Common myeloid progenitor, CD34-positive (primary cell): ENCODE data around the gene PTPRN.
A peak's percentile ranks its signal among the peaks of the same experiment; 100 is the strongest.

Experiments used
- CTCF ChIA-PET: fragments of 350-600 bp; sonication (Branson Sonifier 250); formaldehyde crosslinking; loops from one replicate; lab custom pipeline; 2021; ENCODE audit warnings: antibody characterized with exemption; lab: Charles Lee
- POLR2A ChIA-PET: fragments of 350-600 bp; sonication (Branson Sonifier 250); formaldehyde crosslinking; loops from one replicate; lab custom pipeline; 2021; ENCODE audit warnings: antibody characterized with exemption; lab: Charles Lee
- DNase-seq, 3 donors: peaks; one replicate each; pipeline versions ENCODE4 v3.0.0 to v3.0.0-alpha.2; 2013
- H3K27ac ChIP-seq, 2 experiments: 1 replicate in 1 of 2; 2 replicates in 1 of 2; pipeline ENCODE4 v1.7.0; 2013; ENCODE audit warnings: inconsistent platforms in 2 of 2, low read length in 2 of 2, mild to moderate bottlenecking in 2 of 2, low read depth in 1 of 2, moderate library complexity in 1 of 2; ENCODE audit not compliant: severe bottlenecking in 2 of 2, insufficient read depth in 1 of 2, poor library complexity in 1 of 2
- H3K27me3 ChIP-seq, 5 experiments: replicated peaks in 2 of 5; 1 replicate in 3 of 5; 2 replicates in 2 of 5; pipeline versions ENCODE4 v1.6.1 to v1.7.0; 2013; ENCODE audit warnings: low read length in 4 of 5, mild to moderate bottlenecking in 2 of 5, moderate library complexity in 2 of 5, inconsistent platforms in 1 of 5; ENCODE audit not compliant: insufficient read depth in 5 of 5, control insufficient read depth in 4 of 5
- H3K36me3 ChIP-seq, 4 experiments: 1 replicate in 2 of 4; 2 replicates in 2 of 4; pipeline versions ENCODE4 v1.6.1 to v1.7.0; 2013; ENCODE audit warnings: low read length in 3 of 4, control low read depth in 1 of 4, mild to moderate bottlenecking in 1 of 4; ENCODE audit not compliant: control insufficient read depth in 4 of 4, insufficient read depth in 4 of 4
- H3K4me1 ChIP-seq, 4 experiments: 1 replicate in 3 of 4; 2 replicates in 1 of 4; pipeline versions ENCODE4 v1.6.1 to v1.7.1; 2013; ENCODE audit warnings: low read length in 3 of 4, mild to moderate bottlenecking in 3 of 4, control low read depth in 1 of 4, inconsistent platforms in 1 of 4, moderate library complexity in 1 of 4; ENCODE audit not compliant: control insufficient read depth in 4 of 4, insufficient read depth in 4 of 4; ENCODE audit errors: control extremely low read depth in 1 of 4
- H3K4me3 ChIP-seq, 7 experiments: 1 replicate in 4 of 7; 2 replicates in 3 of 7; pipeline versions ENCODE4 v1.5.1 to v1.7.0; 2013; ENCODE audit warnings: mild to moderate bottlenecking in 7 of 7, low read length in 6 of 7, moderate library complexity in 6 of 7, inconsistent platforms in 2 of 7, low read depth in 2 of 7, control low read depth in 1 of 7; ENCODE audit not compliant: insufficient read depth in 4 of 7, control insufficient read depth in 1 of 7; ENCODE audit errors: extremely low read depth in 1 of 7
- H3K9me3 ChIP-seq, 5 experiments: 1 replicate in 4 of 5; 2 replicates in 1 of 5; pipeline versions ENCODE4 v1.6.1 to v1.7.1; 2013; ENCODE audit warnings: low read length in 4 of 5, mild to moderate bottlenecking in 2 of 5, inconsistent platforms in 1 of 5, low read depth in 1 of 5, moderate library complexity in 1 of 5; ENCODE audit not compliant: control insufficient read depth in 4 of 5, insufficient read depth in 2 of 5; ENCODE audit errors: control extremely low read depth in 1 of 5
- WGBS: methylation state at CpG from one replicate; pipeline ENCODE4 v1.1.5; 2013; ENCODE audit not compliant: insufficient coverage; 5-methylcytosine and 5-hydroxymethylcytosine counted together

PTPRN gene

DNA sequence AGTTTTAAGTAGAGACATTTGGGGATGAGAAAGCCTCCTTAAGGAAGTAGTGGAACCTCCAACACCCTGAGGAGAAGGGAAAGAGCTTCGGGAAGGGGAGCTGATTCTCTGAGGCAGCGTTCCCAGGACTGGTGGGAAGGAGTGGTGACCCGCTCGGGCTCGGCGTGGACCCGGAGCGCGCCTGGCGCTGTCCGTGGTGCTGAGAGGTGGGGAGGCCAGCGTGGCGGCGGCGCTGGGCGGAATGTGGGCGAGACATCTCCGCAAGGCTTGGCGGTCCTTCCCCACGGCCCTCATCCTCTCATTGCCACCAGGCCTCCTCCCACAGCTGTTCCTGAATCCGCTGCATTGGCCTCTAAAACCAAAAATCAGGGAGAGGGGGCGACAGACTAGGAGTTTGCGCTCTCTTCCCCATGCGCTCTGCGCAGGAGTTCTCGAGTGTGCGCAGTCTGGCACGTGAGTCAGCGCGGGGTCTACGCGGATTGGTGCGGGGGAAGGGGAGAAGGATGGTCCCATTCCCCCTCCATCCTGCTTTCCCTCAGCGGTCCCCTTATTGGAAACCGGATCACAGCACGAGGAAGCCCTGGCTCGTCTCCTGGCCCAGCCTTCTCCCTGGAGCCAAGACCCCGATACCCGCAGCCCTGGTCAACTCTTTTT lies 22.5 kb upstream of the PTPRN start:
- Histone ChIP-seq H3K4me1 (no peaks in the 10 kb centered on the region), H3K4me3 (no peak overlapping the region), H3K27me3 (peaks cover 12 to 81% (median 29%) of the 10 kb centered on the region in 5 experiments), H3K9me3 (peaks cover 1 to 13% (median 4%) of the 10 kb centered on the region in 5 experiments), H3K27ac (no peak overlapping the region), H3K36me3 (no peaks in the 10 kb centered on the region)
- CTCF ChIA-PET = no interaction called here
- WGBS = 15% methylated on average over 35 of the region's 39 CpGs
- POLR2A ChIA-PET = no interaction called here
- DNase-seq = peak in 2 of 3 donors; percentile 33 to 39

- H3K27me3 ChIP-seq = peaks cover 8 to 71% (median 32%) of the 10 kb centered on the region in 5 experiments
- no peak overlapping the region for H3K27ac ChIP-seq
- POLR2A ChIA-PET = no interaction called here
- CTCF ChIA-PET = interaction anchor here (1.4 kb wide), 1 partner anchor 25 kb away, joined by 3 read pairs; no protein-coding TSS in a partner anchor
- WGBS = 88% methylated on average over 1 of the region's 2 CpGs
- H3K4me1 ChIP-seq = peaks cover 0 to 4% (median 0%) of the 10 kb centered on the region in 4 experiments
- DNase-seq = no peak
- H3K36me3 ChIP-seq = no peaks in the 10 kb centered on the region
- H3K4me3 ChIP-seq = no peak overlapping the region
- H3K9me3 ChIP-seq = peaks cover 0 to 4% (median 0%) of the 10 kb centered on the region in 5 experiments
Observed at GRCh38 chr2:219327719-219328118, 18.5 kb upstream of the PTPRN start.

DNA sequence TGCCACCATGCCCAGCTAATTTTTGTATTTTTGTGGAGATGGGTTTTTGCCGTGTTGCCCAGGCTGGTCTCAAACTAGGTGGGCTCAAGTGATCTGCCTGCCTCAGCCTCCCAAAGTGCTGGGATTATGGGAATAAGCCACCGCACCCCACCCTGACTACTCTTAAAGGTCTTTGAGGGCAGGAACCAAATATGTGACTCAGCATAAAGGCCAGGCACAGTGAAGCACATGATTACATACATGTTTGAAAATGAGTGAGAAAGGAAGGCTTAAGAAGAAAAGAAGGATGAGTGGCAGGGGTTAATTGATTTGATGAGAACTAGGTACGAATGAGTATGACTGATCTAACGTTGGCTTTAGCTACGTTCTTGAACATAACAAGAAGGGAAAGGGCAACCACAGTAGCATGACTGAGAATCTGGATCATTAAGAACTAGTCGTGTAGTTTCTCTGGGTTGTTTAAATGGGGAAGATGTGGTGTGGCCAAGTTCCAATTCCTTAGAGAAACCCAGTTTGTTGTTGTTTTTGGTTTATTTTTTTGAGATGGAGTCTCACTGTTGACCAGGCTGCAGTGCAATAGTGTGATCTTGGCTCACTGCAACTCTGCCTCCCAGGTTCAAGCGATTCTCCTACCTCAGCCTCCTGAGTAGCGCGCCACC lies 16.6 kb upstream of the PTPRN start:
- no peak overlapping the region for H3K27ac ChIP-seq
- DNase-seq = peak; percentile 21 to 66 (median 64)
- 0% methylated on average over 4 of the region's 9 CpGs for WGBS
- peaks cover 8 to 61% (median 28%) of the 10 kb centered on the region in 5 experiments for H3K27me3 ChIP-seq
- H3K36me3 ChIP-seq = no peaks in the 10 kb centered on the region
- no peak overlapping the region for H3K4me3 ChIP-seq
- ChIA-PET POLR2A (no interaction called here), CTCF (interaction anchor here (1.5 kb wide), 1 partner anchor 9 kb away, joined by 6 read pairs; no protein-coding TSS in a partner anchor)
- no peaks in the 10 kb centered on the region for H3K9me3 ChIP-seq
- H3K4me1 ChIP-seq = peaks cover 0 to 7% (median 2%) of the 10 kb centered on the region in 4 experiments

GRCh38 chr2:219325136-219325535 lies 15.9 kb upstream of the PTPRN start:
- CTCF ChIA-PET = interaction anchor here (1.4 kb wide), 1 partner anchor 25 kb away, joined by 4 read pairs; no protein-coding TSS in a partner anchor
- Histone ChIP-seq H3K4me1 (peaks cover 0 to 8% (median 3%) of the 10 kb centered on the region in 4 experiments), H3K27me3 (peaks cover 7 to 55% (median 25%) of the 10 kb centered on the region in 5 experiments), H3K4me3 (no peak overlapping the region), H3K27ac (no peak overlapping the region), H3K9me3 (no peaks in the 10 kb centered on the region), H3K36me3 (no peaks in the 10 kb centered on the region)
- 100% methylated on average over 2 of the region's 4 CpGs for WGBS
- DNase-seq = no peak
- POLR2A ChIA-PET = interaction anchor here (0.7 kb wide), 1 partner anchor 63 kb away, joined by 4 read pairs; the partner anchor contains the start of gene DNPEP

GRCh38 chr2:219323434-219323833 lies 14.2 kb upstream of the PTPRN start:
- no peak overlapping the region for H3K27ac ChIP-seq
- no peak for DNase-seq
- ChIA-PET POLR2A (no interaction called here), CTCF (interaction anchor here (0.5 to 1.5 kb wide), 3 partner anchors 12 to 347 kb away, joined by 3 to 6 read pairs (median 4); no protein-coding TSS in a partner anchor)
- no peaks in the 10 kb centered on the region for H3K36me3 ChIP-seq
- 86% methylated on average over 2 of the region's 4 CpGs for WGBS
- H3K4me1 ChIP-seq = peaks cover 0 to 8% (median 3%) of the 10 kb centered on the region in 4 experiments
- no peaks in the 10 kb centered on the region for H3K9me3 ChIP-seq
- H3K4me3 ChIP-seq = no peak overlapping the region
- H3K27me3 ChIP-seq = peaks cover 0 to 44% (median 22%) of the 10 kb centered on the region in 5 experiments

GRCh38 chr2:219314804-219315468 lies 5.7 kb upstream of the PTPRN start:
- ChIA-PET CTCF (interaction anchor here (0.7 to 4.2 kb wide), 4 partner anchors 14 to 485 kb away, joined by 4 to 16 read pairs (median 8); no protein-coding TSS in a partner anchor), POLR2A (no interaction called here)
- Histone ChIP-seq H3K27ac (no peak overlapping the region), H3K4me1 (no peaks in the 10 kb centered on the region), H3K27me3 (peaks cover 6 to 33% (median 9%) of the 10 kb centered on the region in 5 experiments), H3K4me3 (no peak overlapping the region), H3K36me3 (no peaks in the 10 kb centered on the region), H3K9me3 (no peaks in the 10 kb centered on the region)
- DNase-seq = no peak
- 98% methylated on average over 14 of the region's 16 CpGs for WGBS
